Transverse colon (tissue), 4 donors: ENCODE data around the gene ACTN3. TPM values are rescaled to one million over a fixed set of nuclear protein-coding genes. Genes with fewer than 3 reads are reported as not detected.

Source experiments
- DNase-seq: peaks from one replicate; pipeline ENCODE4 v3.0.0-alpha.2; 2019
- H3K27ac ChIP-seq, 4 donors: fragments of 200-600 bp; sonication (generic); 2 replicates each; pipeline ENCODE4 v1.5.1; 2016 to 2018; ENCODE audit warnings: inconsistent platforms in 4 of 4
- H3K27me3 ChIP-seq: fragments of 200-600 bp; sonication (generic); 2 replicates; pipeline ENCODE4 v1.5.1; 2017; ENCODE audit warnings: inconsistent platforms
- H3K36me3 ChIP-seq, 4 donors: fragments of 200-600 bp; sonication (generic); 2 replicates each; pipeline ENCODE4 v1.5.1; 2017 to 2019; ENCODE audit warnings: inconsistent platforms in 4 of 4
- H3K4me1 ChIP-seq, 4 donors: fragments of 200-600 bp; sonication (generic); 2 replicates each; pipeline ENCODE4 v1.5.1; 2017 to 2020; ENCODE audit warnings: inconsistent platforms in 4 of 4
- H3K4me3 ChIP-seq, 4 donors: fragments of 200-600 bp; sonication (generic); 1 replicate in 1 of 4; 2 replicates in 3 of 4; pipeline versions ENCODE4 v1.5.1 to v1.6.1; 2017 to 2019; ENCODE audit warnings: inconsistent platforms in 4 of 4
- H3K9me3 ChIP-seq, 2 donors: fragments of 200-600 bp; sonication (generic); 2 replicates each; pipeline ENCODE4 v1.5.1; 2017 to 2019; ENCODE audit warnings: inconsistent platforms in 2 of 2
- CTCF ChIP-seq, 5 experiments: fragments of 200-600 bp in 3 of 5; fragments of 450-650 bp in 2 of 5; sonication (generic) in 3 of 5; IDR thresholded peaks; 1 replicate in 2 of 5; 2 replicates in 3 of 5; pipeline ENCODE4 v1.5.1; 2016 to 2017; ENCODE audit warnings: antibody characterized with exemption in 5 of 5, inconsistent platforms in 3 of 5, mild to moderate bottlenecking in 2 of 5, moderate library complexity in 1 of 5
- EP300 ChIP-seq: sonication (generic); formaldehyde crosslinking; IDR thresholded peaks from one replicate; pipeline ENCODE4 v1.6.1; 2017; ENCODE audit warnings: antibody characterized with exemption, low read depth
- POLR2A ChIP-seq: fragments of 450-650 bp; IDR thresholded peaks from one replicate; pipeline ENCODE4 v1.6.1; 2016; ENCODE audit warnings: antibody characterized with exemption, mild to moderate bottlenecking, moderate library complexity
- POLR2AphosphoS5 ChIP-seq, 3 donors: sonication (generic); formaldehyde crosslinking; IDR thresholded peaks; one replicate each; pipeline ENCODE4 v1.6.1; 2016; ENCODE audit warnings: antibody characterized with exemption in 3 of 3
- WGBS, 2 donors: methylation state at CpG; one replicate each; pipeline ENCODE4 v1.1.5; 2018; ENCODE audit warnings: low coverage in 1 of 2; 5-methylcytosine and 5-hydroxymethylcytosine counted together
- in situ Hi-C, 4 donors: fragments of 200-750 bp; cut with MboI; loops; one replicate each; pipeline versions ENCODE4 v1.15.0 to v1.15.1; 2017; ENCODE audit warnings: low sequenced_read_pairs in 3 of 4, low pct_ligation_motif_present in 1 of 4, low pct_unique_long_range_greater_than_20kb in 1 of 4
- intact Hi-C: fragments of 100-400 bp; cut with DNase I; formaldehyde crosslinking; loops from one replicate; pipeline ENCODE4 v1.15.1; 2023; ENCODE audit warnings: low total_unique reads
- total RNA-seq, 4 donors: library from RNA; depleted of rRNA; stranded (reverse); fragments of >200 nt; gene quantifications; one replicate each; pipeline ENCODE4 v1.1.0, GENCODE V29; 2016

Gene ACTN3
- total RNA-seq, 4 donors from 2014 or later, result not detected

GRCh38 chr11:66545701-66546367 lies 869 bp upstream of the ACTN3 start, which contains the start of gene ZDHHC24:
Gene ZDHHC24, minus strand, starts transcription at chr11:66546048. Its CDS starts 45 bp downstream, at chr11:66546003.
- H3K27ac ChIP-seq, result peak within 1 kb of the TSS; percentile 78 to 88 (median 86)
- TF ChIP-seq CTCF (IDR thresholded peaks at IDR 0.05), result no peak
- peak; percentile 39 to 85 (median 69) for TF ChIP-seq POLR2AphosphoS5 (IDR thresholded peaks at IDR 0.05)
- TF ChIP-seq POLR2A, result peak; percentile 60
- no peak for TF ChIP-seq EP300
- no peaks in the 10 kb centered on the region for H3K36me3 ChIP-seq
- H3K4me3 ChIP-seq, result peak within 1 kb of the TSS; percentile 48 to 92 (median 76)
- peak; percentile 97 for DNase-seq
- intact Hi-C loops, result no loop called here
- H3K27me3 ChIP-seq, result peaks cover 11% of the 10 kb centered on the region
- H3K9me3 ChIP-seq, result no peaks in the 10 kb centered on the region
- H3K4me1 ChIP-seq, result peaks cover 6 to 30% (median 19%) of the 10 kb centered on the region in 4 donors
- 0% methylated on average over 20 of the region's 71 CpGs; no CpG with 5 or more reads in 1 of the 2 donors for WGBS, 2 donors
- in situ Hi-C loops, result no loop called here

DNA sequence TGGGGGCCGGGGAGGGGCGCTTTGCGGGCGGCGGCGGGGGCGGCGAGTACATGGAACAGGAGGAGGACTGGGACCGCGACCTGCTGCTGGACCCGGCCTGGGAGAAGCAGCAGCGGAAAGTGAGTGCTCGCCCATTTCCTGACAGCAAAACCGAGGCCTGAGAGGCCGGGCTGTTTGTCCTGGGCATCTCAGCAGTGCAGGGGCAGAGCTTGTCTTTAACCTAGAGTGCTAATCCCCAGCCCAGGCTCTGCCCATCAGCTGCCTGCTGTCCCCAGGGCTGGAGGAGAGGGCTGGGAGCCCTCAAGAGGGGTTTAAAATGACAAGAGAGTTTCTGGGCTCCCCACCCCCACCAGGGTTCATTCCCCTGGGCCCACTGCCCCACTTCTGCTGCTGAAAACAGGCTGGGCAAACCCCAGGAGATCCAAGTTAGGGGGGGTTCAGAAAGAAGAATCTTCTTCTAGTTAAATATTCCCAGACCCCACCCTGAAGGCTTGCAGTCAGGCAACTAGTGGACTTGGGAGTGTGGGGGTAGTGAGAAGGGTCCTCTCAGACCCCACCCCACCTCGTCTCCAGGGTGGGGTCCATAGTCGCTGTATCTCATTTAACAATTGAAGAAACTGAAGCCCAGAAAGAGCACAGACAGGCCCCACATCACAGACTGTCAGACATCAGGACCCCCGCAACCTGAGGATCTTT lies 411 bp downstream of the ACTN3 start:
- H3K27me3 ChIP-seq, result peaks cover 11% of the 10 kb centered on the region
- no peaks in the 10 kb centered on the region for H3K9me3 ChIP-seq
- in situ Hi-C loops (no loop called here), intact Hi-C loops (no loop called here)
- H3K4me1 ChIP-seq, result peaks cover 6 to 30% (median 19%) of the 10 kb centered on the region in 4 donors
- DNase-seq, result no peak
- peak overlapping the region in 2 of 4 donors; percentile 86 to 92 for H3K4me3 ChIP-seq
- peak overlapping the region in 3 of 4 donors; percentile 78 to 88 (median 85) for H3K27ac ChIP-seq
- no peaks in the 10 kb centered on the region for H3K36me3 ChIP-seq
- 35 to 80% methylated on average over 1 to 18 of the region's 18 CpGs for WGBS, 2 donors
- no peak for TF ChIP-seq EP300
- no peak for TF ChIP-seq POLR2AphosphoS5 (IDR thresholded peaks at IDR 0.05)
- no peak for TF ChIP-seq CTCF (IDR thresholded peaks at IDR 0.05)
- no peak for TF ChIP-seq POLR2A

DNA sequence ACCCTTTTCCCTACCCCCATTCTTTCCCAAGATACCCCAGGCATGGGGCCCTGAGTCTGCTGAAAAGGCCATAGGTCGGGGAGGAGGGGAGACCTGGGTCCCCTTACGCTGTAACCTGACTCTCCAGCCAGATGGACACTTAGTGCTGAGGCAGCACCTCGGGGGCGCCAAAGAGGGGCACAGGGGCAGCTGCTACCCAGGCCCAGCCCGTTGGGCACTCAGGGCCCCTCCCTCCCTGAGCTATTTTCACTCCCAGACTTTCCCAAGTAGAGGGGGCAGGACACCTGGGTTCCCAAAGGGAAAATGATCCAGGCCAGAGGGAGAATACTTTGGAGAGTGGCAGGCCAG lies 933 bp downstream of the ACTN3 start:
- Histone ChIP-seq H3K27me3 (peaks cover 11% of the 10 kb centered on the region), H3K36me3 (no peaks in the 10 kb centered on the region), H3K4me3 (no peak overlapping the region), H3K4me1 (peaks cover 6 to 30% (median 19%) of the 10 kb centered on the region in 4 donors), H3K27ac (peak overlapping the region in 1 of 4 donors; percentile 85), H3K9me3 (no peaks in the 10 kb centered on the region)
- 53% methylated on average over 5 of the region's 5 CpGs; no CpG with 5 or more reads in 1 of the 2 donors for WGBS, 2 donors
- intact Hi-C loops (no loop called here), in situ Hi-C loops (no loop called here)
- TF ChIP-seq CTCF (IDR thresholded peaks at IDR 0.05), result no peak
- TF ChIP-seq POLR2A, result no peak
- no peak for TF ChIP-seq EP300
- no peak for TF ChIP-seq POLR2AphosphoS5 (IDR thresholded peaks at IDR 0.05)
- DNase-seq, result no peak

- no peak for DNase-seq
- in situ Hi-C loops (no loop called here), intact Hi-C loops (no loop called here)
- H3K4me1 ChIP-seq, result peaks cover 6 to 30% (median 19%) of the 10 kb centered on the region in 4 donors
- 27 to 43% methylated on average over 3 to 11 of the region's 11 CpGs for WGBS, 2 donors
- no peak overlapping the region for H3K27ac ChIP-seq
- H3K4me3 ChIP-seq, result no peak overlapping the region
- H3K27me3 ChIP-seq, result peaks cover 11% of the 10 kb centered on the region
- no peaks in the 10 kb centered on the region for H3K36me3 ChIP-seq
- no peaks in the 10 kb centered on the region for H3K9me3 ChIP-seq
- TF ChIP-seq EP300, result no peak
- TF ChIP-seq POLR2AphosphoS5 (IDR thresholded peaks at IDR 0.05), result no peak
- TF ChIP-seq CTCF (IDR thresholded peaks at IDR 0.05), result no peak
- TF ChIP-seq POLR2A, result no peak
Observed at GRCh38 chr11:66548041-66548440, 1.3 kb downstream of the ACTN3 start.
